Heart right ventricle (tissue), 16 donors: ENCODE measurements around the gene DET1. TPM values are rescaled to one million over a fixed set of nuclear protein-coding genes. Genes with fewer than 3 reads are reported as not detected.
"Not testable (repeated sequence)": the region's sequence is repeated elsewhere in the genome, so short reads cannot be mapped to it uniquely, and the experiment has no call there.

Experiments
- ATAC-seq, 8 donors: fragments of 200-7000 bp; cut with Tn5 transposase; one replicate each; pipeline ENCODE4 v1.9.1; 2020; ENCODE audit warnings: mild to moderate bottlenecking in 8 of 8, moderate library complexity in 8 of 8, moderate number of reproducible peaks in 1 of 8
- DNase-seq, 2 donors: peaks; one replicate each; pipeline ENCODE4 v3.0.0-alpha.2; 2020
- H3K27ac ChIP-seq, 10 donors: fragments of 200-600 bp; sonication (generic) in 2 of 10; one replicate each; pipeline versions ENCODE4 v1.5.0 to v1.8.0; 2020 to 2022; ENCODE audit warnings: mild to moderate bottlenecking in 3 of 10
- H3K27me3 ChIP-seq, 7 donors: fragments of 200-600 bp; one replicate each; pipeline ENCODE4 v1.8.0; 2021 to 2022; ENCODE audit warnings: mild to moderate bottlenecking in 2 of 7
- H3K36me3 ChIP-seq, 9 donors: fragments of 200-600 bp; sonication (generic) in 1 of 9; one replicate each; pipeline versions ENCODE4 v1.5.0 to v1.8.0; 2020 to 2022; ENCODE audit warnings: mild to moderate bottlenecking in 2 of 9
- H3K4me1 ChIP-seq, 9 donors: fragments of 200-600 bp; sonication (generic) in 1 of 9; one replicate each; pipeline versions ENCODE4 v1.5.0 to v1.8.0; 2020 to 2022; ENCODE audit warnings: mild to moderate bottlenecking in 4 of 9
- H3K4me3 ChIP-seq, 10 donors: fragments of 200-600 bp; sonication (generic) in 2 of 10; one replicate each; pipeline versions ENCODE4 v1.5.0 to v1.8.0; 2020 to 2022; ENCODE audit warnings: mild to moderate bottlenecking in 7 of 10, moderate library complexity in 2 of 10
- H3K9me3 ChIP-seq, 11 donors: fragments of 200-600 bp in 10 of 11; sonication (generic) in 2 of 11; one replicate each; pipeline versions ENCODE4 v1.5.0 to v1.8.0; 2013 to 2022; ENCODE audit warnings: mild to moderate bottlenecking in 2 of 11, control low read depth in 1 of 11, moderate library complexity in 1 of 11
- WGBS, 2 donors: extraction: QIAGEN DNeasy Blood & Tissue Kit; methylation state at CpG; one replicate each; pipeline ENCODE4 v1.1.7; 2013; ENCODE audit warnings: inconsistent platforms in 1 of 2; 5-methylcytosine and 5-hydroxymethylcytosine counted together
- intact Hi-C, 10 donors: fragments of 100-400 bp; cut with DNase I; formaldehyde crosslinking; loops; one replicate each; pipeline versions ENCODE4 v1.11.1 to v1.14.2; 2022
- polyA plus RNA-seq, 2 donors: library from polyadenylated mRNA; stranded (reverse); fragments of 200-250 nt; gene quantifications; one replicate each; pipeline ENCODE4 v1.2.3, GENCODE V29; 2013
- total RNA-seq, 10 donors: library from RNA; stranded (reverse); fragmentation: NEBNext Ultra II Directional in 3 of 10; extraction: Animal tissue kit (Norgen Biotek cat#: 25700) in 3 of 10; gene quantifications; one replicate each; pipeline versions ENCODE4 v1.2.1 to v1.2.4, GENCODE V29; 2021 to 2023
- TF ChIP-seq, protein P1 (sequence below), 9 donors: fragments of 200-600 bp; sonication (generic) in 2 of 9; IDR thresholded peaks; one replicate each; pipeline versions ENCODE4 v1.5.0 to v1.8.0; 2021 to 2022; ENCODE audit warnings: antibody characterized with exemption in 9 of 9, mild to moderate bottlenecking in 5 of 9, moderate library complexity in 1 of 9
- donor health status: Arrhythmogenic right ventricular cardiomyopathy.
- donor health status: ischemic (EF 13 %, LVEDD 7.1; RV severe dilation, severe dysfunction).
- donor health status: healthy with polysubstance abuse.
- donor health status: DM: no; HTN: yes; CAD: no.
- donor health status: DM: no; HTN: no; CAD: no.
- donor health status: ischemic (EF 25% LVEDD 6.9; RV normal size, moderate dysfunction).
- donor health status: ischemic (EF 25% LVEDD 5.7; RV mildly dilated, moderate dysfunction).
- donor health status: healthy.
- donor health status: DM: yes; HTN: yes; CAD: no.
- donor health status: Ischemic cardiomyopathy.
- donor health status: ischemic (EF 35%, LVEDD 5.7; RV mildly dilated, moderate dysfunction).
- donor health status: nonischemic (EF 11% LVEDD 7.7; RV severe dilation, severe dysfunction).
- donor health status: DM: yes; HTN: yes; CAD: no.
- donor health status: PGD.
- donor health status: ischemic (EF 29% LVEDD 5.4; RV normal size, mild dysfunction).
- donor health status: nonischemic (EF 23%, LVEDD 6.1; RV moderate dilation, normal function).

Gene DET1
- total and polyA plus RNA-seq, 12 donors: 2.9 to 10.5 (median 8.3) TPM

DNA sequence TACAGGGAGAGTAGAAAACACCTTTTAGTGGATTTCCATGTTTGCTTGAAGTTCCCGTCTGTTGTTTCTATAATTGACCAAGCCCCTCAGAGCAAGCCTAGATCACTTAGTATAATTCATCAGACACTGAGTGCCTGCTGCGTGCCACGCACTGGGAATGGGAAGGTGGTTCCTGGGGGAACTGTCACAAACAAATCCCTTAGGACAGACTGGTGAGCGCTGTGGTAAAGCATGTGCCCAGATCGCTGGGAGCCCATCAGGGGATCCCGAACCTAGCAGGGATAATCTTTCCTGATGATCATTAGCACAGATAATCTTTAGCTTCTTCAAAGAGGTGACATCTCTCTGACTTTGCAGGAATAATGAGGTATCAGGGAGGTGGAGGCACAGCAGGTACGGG lies 69.4 kb downstream of the DET1 start:
- intact Hi-C loops: loop anchor here in 8 of 10 donors (2.0 to 10.0 kb wide), 4 partner anchors 135 to 358 kb away; no protein-coding TSS in a partner anchor
- ATAC-seq: no peak
- TF ChIP-seq, protein P1, sequence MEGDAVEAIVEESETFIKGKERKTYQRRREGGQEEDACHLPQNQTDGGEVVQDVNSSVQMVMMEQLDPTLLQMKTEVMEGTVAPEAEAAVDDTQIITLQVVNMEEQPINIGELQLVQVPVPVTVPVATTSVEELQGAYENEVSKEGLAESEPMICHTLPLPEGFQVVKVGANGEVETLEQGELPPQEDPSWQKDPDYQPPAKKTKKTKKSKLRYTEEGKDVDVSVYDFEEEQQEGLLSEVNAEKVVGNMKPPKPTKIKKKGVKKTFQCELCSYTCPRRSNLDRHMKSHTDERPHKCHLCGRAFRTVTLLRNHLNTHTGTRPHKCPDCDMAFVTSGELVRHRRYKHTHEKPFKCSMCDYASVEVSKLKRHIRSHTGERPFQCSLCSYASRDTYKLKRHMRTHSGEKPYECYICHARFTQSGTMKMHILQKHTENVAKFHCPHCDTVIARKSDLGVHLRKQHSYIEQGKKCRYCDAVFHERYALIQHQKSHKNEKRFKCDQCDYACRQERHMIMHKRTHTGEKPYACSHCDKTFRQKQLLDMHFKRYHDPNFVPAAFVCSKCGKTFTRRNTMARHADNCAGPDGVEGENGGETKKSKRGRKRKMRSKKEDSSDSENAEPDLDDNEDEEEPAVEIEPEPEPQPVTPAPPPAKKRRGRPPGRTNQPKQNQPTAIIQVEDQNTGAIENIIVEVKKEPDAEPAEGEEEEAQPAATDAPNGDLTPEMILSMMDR (IDR thresholded peaks at IDR 0.05): no peak

DNA sequence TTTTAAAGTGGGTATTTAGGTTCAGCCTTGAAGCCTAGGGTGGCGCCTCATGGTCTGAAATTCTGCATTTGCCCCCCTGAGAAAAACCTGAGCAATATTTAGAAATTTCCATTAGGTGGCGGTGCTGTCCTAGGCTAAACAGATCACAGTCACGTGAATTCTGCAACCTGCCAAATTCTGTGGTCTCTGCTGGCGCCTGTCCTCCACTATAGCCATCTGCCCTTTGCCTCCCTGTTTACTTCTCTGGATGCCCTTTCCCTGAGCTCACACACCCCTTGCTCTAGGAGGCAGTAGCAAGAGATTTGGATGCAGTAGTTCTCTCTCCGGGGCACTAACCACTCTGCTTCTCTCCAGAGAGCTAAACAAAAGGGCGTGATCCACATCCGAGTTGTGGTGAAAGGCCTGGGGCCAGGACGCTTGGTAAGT lies 69.8 kb downstream of the DET1 start:
- peak; percentile 62 to 87 (median 80) for ATAC-seq
- Histone ChIP-seq H3K27me3 (no peaks in the 10 kb centered on the region), H3K36me3 (peaks cover 0 to 89% (median 27%) of the 10 kb centered on the region in 9 donors), H3K4me3 (no peak overlapping the region), H3K4me1 (peaks cover 0 to 19% (median 0%) of the 10 kb centered on the region in 9 donors), H3K9me3 (no peaks in the 10 kb centered on the region), H3K27ac (peak overlapping the region in 4 of 10 donors; percentile 28 to 57 (median 46))
- TF ChIP-seq, protein P1 (IDR thresholded peaks at IDR 0.05): peak in 8 of 9 donors; percentile 42 to 65 (median 52)
- intact Hi-C loops: loop anchor here (1.0 to 10.0 kb wide), 5 partner anchors 136 to 358 kb away; no protein-coding TSS in a partner anchor
- DNase-seq: peak in 1 of 2 donors; percentile 33
- 50 to 57% methylated on average over 8 of the region's 8 CpGs for WGBS, 2 donors

More for the DNA sequence above, 69.4 kb downstream of the DET1 start:
- Histone ChIP-seq H3K27me3 (no peaks in the 10 kb centered on the region), H3K9me3 (no peaks in the 10 kb centered on the region), H3K4me1 (peaks cover 0 to 19% (median 0%) of the 10 kb centered on the region in 9 donors), H3K27ac (peak overlapping the region in 4 of 10 donors; percentile 28 to 57 (median 46)), H3K4me3 (no peak overlapping the region), H3K36me3 (peaks cover 0 to 84% (median 27%) of the 10 kb centered on the region in 9 donors)
- 82 to 85% methylated on average over 7 of the region's 7 CpGs for WGBS, 2 donors
- no peak for DNase-seq

DNA sequence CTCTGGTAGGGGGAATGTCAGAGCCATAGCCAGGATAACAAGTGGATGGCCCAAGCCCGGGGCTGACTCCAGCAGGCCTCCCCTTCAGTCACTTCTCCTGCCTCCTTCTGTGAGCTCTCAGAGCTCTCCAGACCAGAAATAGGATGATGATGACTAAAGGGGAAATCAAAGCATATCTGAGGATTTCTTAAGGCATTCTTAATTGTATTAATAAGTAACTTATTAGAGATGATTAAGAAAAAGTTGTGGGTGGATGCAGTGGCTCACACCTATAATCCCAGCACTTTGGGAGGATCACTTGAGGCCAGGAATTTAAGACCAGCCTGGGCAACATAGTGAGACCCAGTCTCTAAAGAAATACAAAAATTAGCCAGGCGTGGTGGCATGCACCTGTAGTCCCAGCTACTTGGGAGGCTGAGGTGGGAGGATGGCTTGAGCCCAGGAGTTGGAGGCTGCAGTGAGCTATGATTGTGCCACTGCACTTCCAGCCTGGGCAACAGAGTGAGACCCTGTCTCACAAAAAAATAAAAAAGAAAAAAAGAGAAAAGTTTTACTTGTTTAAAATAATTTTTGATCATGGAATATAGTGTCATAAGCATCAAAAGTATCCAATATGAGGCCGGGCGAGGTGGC lies 72.7 kb downstream of the DET1 start:
- peaks cover 0 to 28% (median 5%) of the 10 kb centered on the region in 9 donors for H3K4me1 ChIP-seq
- intact Hi-C loops: loop anchor here in 4 of 10 donors (5.0 to 10.0 kb wide), 2 partner anchors 359 to 361 kb away; no protein-coding TSS in a partner anchor
- DNase-seq, H3K27ac ChIP-seq, H3K9me3 ChIP-seq, H3K4me3 ChIP-seq, ATAC-seq, H3K27me3 ChIP-seq: not testable (repeated sequence)
- WGBS, 2 donors: 97 to 98% methylated on average over 4 of the region's 4 CpGs
- peaks cover 0 to 93% (median 27%) of the 10 kb centered on the region in 9 donors for H3K36me3 ChIP-seq

DNA sequence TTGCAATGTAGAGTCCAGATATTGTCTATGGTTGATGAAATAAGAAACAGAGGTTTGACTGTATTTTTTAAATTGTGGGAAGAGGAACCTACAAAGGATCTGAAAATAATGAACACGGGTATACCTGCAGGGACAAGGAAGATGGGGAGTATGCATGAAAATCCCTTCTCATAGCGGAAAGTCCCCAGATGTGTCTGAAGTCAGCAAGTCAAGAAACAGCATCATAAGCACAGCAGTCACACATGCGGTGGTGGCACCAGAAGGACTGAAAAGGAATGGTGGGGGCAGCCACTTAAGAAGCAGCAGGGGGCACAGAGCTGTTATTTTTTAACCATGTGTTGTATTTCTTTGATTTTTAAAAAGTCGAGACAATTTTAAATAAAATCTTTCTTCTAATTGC lies 74.3 kb downstream of the DET1 start:
- H3K27me3 ChIP-seq: no peaks in the 10 kb centered on the region
- H3K36me3 ChIP-seq: peaks cover 0 to 77% (median 23%) of the 10 kb centered on the region in 9 donors
- H3K27ac ChIP-seq: no peak overlapping the region
- intact Hi-C loops: loop anchor here in 4 of 10 donors (5.0 to 10.0 kb wide), 2 partner anchors 360 to 363 kb away; no protein-coding TSS in a partner anchor
- no peaks in the 10 kb centered on the region for H3K9me3 ChIP-seq
- TF ChIP-seq, protein P1 (IDR thresholded peaks at IDR 0.05): no peak
- no peak for DNase-seq
- 87 to 93% methylated on average over 4 of the region's 4 CpGs for WGBS, 2 donors
- H3K4me3 ChIP-seq: no peak overlapping the region
- ATAC-seq: no peak
- peaks cover 0 to 37% (median 13%) of the 10 kb centered on the region in 9 donors for H3K4me1 ChIP-seq
